Heart right ventricle (tissue), 16 donors: Measurements from ENCODE around the gene ERBB4. TPM values are rescaled to one million over a fixed set of nuclear protein-coding genes. Genes with fewer than 3 reads are reported as not detected.

Experiments used
- ATAC-seq, 8 donors: fragments of 200-7000 bp; cut with Tn5 transposase; one replicate each; pipeline ENCODE4 v1.9.1; 2020; ENCODE audit warnings: mild to moderate bottlenecking in 8 of 8, moderate library complexity in 8 of 8, moderate number of reproducible peaks in 1 of 8
- DNase-seq, 2 donors: peaks; one replicate each; pipeline ENCODE4 v3.0.0-alpha.2; 2020
- H3K27ac ChIP-seq, 10 donors: fragments of 200-600 bp; sonication (generic) in 2 of 10; one replicate each; pipeline versions ENCODE4 v1.5.0 to v1.8.0; 2020 to 2022; ENCODE audit warnings: mild to moderate bottlenecking in 3 of 10
- H3K27me3 ChIP-seq, 7 donors: fragments of 200-600 bp; one replicate each; pipeline ENCODE4 v1.8.0; 2021 to 2022; ENCODE audit warnings: mild to moderate bottlenecking in 2 of 7
- H3K36me3 ChIP-seq, 9 donors: fragments of 200-600 bp; sonication (generic) in 1 of 9; one replicate each; pipeline versions ENCODE4 v1.5.0 to v1.8.0; 2020 to 2022; ENCODE audit warnings: mild to moderate bottlenecking in 2 of 9
- H3K4me1 ChIP-seq, 9 donors: fragments of 200-600 bp; sonication (generic) in 1 of 9; one replicate each; pipeline versions ENCODE4 v1.5.0 to v1.8.0; 2020 to 2022; ENCODE audit warnings: mild to moderate bottlenecking in 4 of 9
- H3K4me3 ChIP-seq, 10 donors: fragments of 200-600 bp; sonication (generic) in 2 of 10; one replicate each; pipeline versions ENCODE4 v1.5.0 to v1.8.0; 2020 to 2022; ENCODE audit warnings: mild to moderate bottlenecking in 7 of 10, moderate library complexity in 2 of 10
- H3K9me3 ChIP-seq, 11 donors: fragments of 200-600 bp in 10 of 11; sonication (generic) in 2 of 11; one replicate each; pipeline versions ENCODE4 v1.5.0 to v1.8.0; 2013 to 2022; ENCODE audit warnings: mild to moderate bottlenecking in 2 of 11, control low read depth in 1 of 11, moderate library complexity in 1 of 11
- WGBS, 2 donors: extraction: QIAGEN DNeasy Blood & Tissue Kit; methylation state at CpG; one replicate each; pipeline ENCODE4 v1.1.7; 2013; ENCODE audit warnings: inconsistent platforms in 1 of 2; 5-methylcytosine and 5-hydroxymethylcytosine counted together
- intact Hi-C, 10 donors: fragments of 100-400 bp; cut with DNase I; formaldehyde crosslinking; loops; one replicate each; pipeline versions ENCODE4 v1.11.1 to v1.14.2; 2022
- polyA plus RNA-seq, 2 donors: library from polyadenylated mRNA; stranded (reverse); fragments of 200-250 nt; gene quantifications; one replicate each; pipeline ENCODE4 v1.2.3, GENCODE V29; 2013
- total RNA-seq, 10 donors: library from RNA; stranded (reverse); fragmentation: NEBNext Ultra II Directional in 3 of 10; extraction: Animal tissue kit (Norgen Biotek cat#: 25700) in 3 of 10; gene quantifications; one replicate each; pipeline versions ENCODE4 v1.2.1 to v1.2.4, GENCODE V29; 2021 to 2023
- TF ChIP-seq, protein P1 (sequence below), 9 donors: fragments of 200-600 bp; sonication (generic) in 2 of 9; IDR thresholded peaks; one replicate each; pipeline versions ENCODE4 v1.5.0 to v1.8.0; 2021 to 2022; ENCODE audit warnings: antibody characterized with exemption in 9 of 9, mild to moderate bottlenecking in 5 of 9, moderate library complexity in 1 of 9
- donor health status: Arrhythmogenic right ventricular cardiomyopathy.
- donor health status: ischemic (EF 13 %, LVEDD 7.1; RV severe dilation, severe dysfunction).
- donor health status: healthy with polysubstance abuse.
- donor health status: DM: no; HTN: yes; CAD: no.
- donor health status: DM: no; HTN: no; CAD: no.
- donor health status: ischemic (EF 25% LVEDD 6.9; RV normal size, moderate dysfunction).
- donor health status: ischemic (EF 25% LVEDD 5.7; RV mildly dilated, moderate dysfunction).
- donor health status: healthy.
- donor health status: DM: yes; HTN: yes; CAD: no.
- donor health status: Ischemic cardiomyopathy.
- donor health status: ischemic (EF 35%, LVEDD 5.7; RV mildly dilated, moderate dysfunction).
- donor health status: nonischemic (EF 11% LVEDD 7.7; RV severe dilation, severe dysfunction).
- donor health status: DM: yes; HTN: yes; CAD: no.
- donor health status: PGD.
- donor health status: ischemic (EF 29% LVEDD 5.4; RV normal size, mild dysfunction).
- donor health status: nonischemic (EF 23%, LVEDD 6.1; RV moderate dilation, normal function).

Gene ERBB4
- total and polyA plus RNA-seq, 12 donors: 1.2 to 24.6 (median 16.1) TPM

DNA sequence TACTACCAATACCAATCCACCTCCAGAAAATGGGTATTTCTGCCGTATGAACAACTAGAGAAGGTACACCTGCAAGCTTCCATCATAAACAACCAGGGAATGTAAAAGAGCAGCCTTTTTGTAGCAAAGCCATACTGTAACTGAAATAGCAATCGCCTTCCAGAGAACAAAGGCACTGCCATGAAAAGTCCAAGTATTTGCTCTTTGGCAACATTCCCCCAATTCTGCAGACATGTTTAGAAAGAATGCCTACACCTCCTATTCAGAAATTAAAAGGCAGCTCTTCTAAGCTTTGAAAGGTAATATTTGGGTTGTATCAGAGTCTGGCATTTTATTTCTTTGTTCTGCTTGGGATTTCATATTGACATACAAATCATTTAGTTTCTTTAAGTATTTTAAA is 487.7 kb downstream of the ERBB4 start:
- DNase-seq (no peak), ATAC-seq (no peak)
- intact Hi-C loops: no loop called here
- H3K9me3 ChIP-seq: peaks cover 0 to 39% (median 7%) of the 10 kb centered on the region in 11 donors
- H3K36me3 ChIP-seq: no peaks in the 10 kb centered on the region
- H3K4me1 ChIP-seq: no peaks in the 10 kb centered on the region
- no peak overlapping the region for H3K4me3 ChIP-seq
- WGBS, 2 donors: 81 to 90% methylated on average over 2 of the region's 2 CpGs
- H3K27ac ChIP-seq: no peak overlapping the region
- TF ChIP-seq, protein P1, sequence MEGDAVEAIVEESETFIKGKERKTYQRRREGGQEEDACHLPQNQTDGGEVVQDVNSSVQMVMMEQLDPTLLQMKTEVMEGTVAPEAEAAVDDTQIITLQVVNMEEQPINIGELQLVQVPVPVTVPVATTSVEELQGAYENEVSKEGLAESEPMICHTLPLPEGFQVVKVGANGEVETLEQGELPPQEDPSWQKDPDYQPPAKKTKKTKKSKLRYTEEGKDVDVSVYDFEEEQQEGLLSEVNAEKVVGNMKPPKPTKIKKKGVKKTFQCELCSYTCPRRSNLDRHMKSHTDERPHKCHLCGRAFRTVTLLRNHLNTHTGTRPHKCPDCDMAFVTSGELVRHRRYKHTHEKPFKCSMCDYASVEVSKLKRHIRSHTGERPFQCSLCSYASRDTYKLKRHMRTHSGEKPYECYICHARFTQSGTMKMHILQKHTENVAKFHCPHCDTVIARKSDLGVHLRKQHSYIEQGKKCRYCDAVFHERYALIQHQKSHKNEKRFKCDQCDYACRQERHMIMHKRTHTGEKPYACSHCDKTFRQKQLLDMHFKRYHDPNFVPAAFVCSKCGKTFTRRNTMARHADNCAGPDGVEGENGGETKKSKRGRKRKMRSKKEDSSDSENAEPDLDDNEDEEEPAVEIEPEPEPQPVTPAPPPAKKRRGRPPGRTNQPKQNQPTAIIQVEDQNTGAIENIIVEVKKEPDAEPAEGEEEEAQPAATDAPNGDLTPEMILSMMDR (IDR thresholded peaks at IDR 0.05): no peak
- no peaks in the 10 kb centered on the region for H3K27me3 ChIP-seq

DNA sequence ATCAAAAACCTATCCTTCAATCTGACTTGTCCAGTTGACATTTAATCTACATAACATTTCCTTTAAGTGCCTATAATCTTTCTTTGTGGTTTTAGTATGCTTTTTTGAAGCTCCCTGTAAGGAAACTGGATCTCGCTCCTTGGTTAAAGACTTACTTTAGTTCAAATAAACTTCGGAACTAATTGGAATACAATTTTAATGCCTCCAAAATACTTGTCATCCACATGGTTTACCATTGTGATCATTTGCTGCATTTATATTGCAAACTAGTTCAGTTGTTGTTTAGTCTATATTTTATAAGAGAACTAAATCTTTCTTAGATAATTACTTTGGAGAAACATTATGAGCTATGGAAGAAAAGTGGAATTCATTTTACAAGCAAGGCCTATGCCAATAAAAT is 496.0 kb downstream of the ERBB4 start:
- intact Hi-C loops: no loop called here
- Histone ChIP-seq H3K9me3 (no peaks in the 10 kb centered on the region), H3K4me1 (no peaks in the 10 kb centered on the region), H3K4me3 (no peak overlapping the region), H3K27ac (no peak overlapping the region), H3K27me3 (no peaks in the 10 kb centered on the region), H3K36me3 (no peaks in the 10 kb centered on the region)
- TF ChIP-seq, protein P1 (IDR thresholded peaks at IDR 0.05): no peak
- 83 to 88% methylated on average over 2 of the region's 2 CpGs for WGBS, 2 donors
- ATAC-seq (no peak), DNase-seq (no peak)

DNA sequence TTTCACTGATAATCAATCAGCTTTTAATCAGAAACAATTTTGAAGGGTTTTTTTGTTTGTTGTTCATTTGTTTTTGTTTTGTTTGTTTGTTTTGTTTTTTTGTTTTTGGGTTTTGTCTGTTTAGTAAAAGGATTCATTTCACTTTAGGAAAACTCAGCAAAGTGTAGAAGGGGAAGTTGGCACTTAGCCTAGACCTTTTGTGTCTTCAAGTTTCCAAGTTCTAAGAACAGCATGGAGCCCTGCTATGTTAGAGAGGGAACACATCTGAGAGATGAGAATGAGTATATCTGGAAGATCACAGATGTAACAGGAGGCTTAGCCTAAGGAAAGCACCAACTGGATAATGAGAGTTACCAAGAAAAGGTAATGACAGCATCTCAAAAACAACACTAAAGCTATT is 501.5 kb downstream of the ERBB4 start:
- TF ChIP-seq, protein P1 (IDR thresholded peaks at IDR 0.05): no peak
- Histone ChIP-seq H3K4me3 (no peak overlapping the region), H3K27ac (no peak overlapping the region), H3K36me3 (no peaks in the 10 kb centered on the region), H3K9me3 (no peaks in the 10 kb centered on the region), H3K4me1 (peaks cover 0 to 3% (median 0%) of the 10 kb centered on the region in 9 donors), H3K27me3 (no peaks in the 10 kb centered on the region)
- intact Hi-C loops: no loop called here
- ATAC-seq: no peak
- no peak for DNase-seq

DNA sequence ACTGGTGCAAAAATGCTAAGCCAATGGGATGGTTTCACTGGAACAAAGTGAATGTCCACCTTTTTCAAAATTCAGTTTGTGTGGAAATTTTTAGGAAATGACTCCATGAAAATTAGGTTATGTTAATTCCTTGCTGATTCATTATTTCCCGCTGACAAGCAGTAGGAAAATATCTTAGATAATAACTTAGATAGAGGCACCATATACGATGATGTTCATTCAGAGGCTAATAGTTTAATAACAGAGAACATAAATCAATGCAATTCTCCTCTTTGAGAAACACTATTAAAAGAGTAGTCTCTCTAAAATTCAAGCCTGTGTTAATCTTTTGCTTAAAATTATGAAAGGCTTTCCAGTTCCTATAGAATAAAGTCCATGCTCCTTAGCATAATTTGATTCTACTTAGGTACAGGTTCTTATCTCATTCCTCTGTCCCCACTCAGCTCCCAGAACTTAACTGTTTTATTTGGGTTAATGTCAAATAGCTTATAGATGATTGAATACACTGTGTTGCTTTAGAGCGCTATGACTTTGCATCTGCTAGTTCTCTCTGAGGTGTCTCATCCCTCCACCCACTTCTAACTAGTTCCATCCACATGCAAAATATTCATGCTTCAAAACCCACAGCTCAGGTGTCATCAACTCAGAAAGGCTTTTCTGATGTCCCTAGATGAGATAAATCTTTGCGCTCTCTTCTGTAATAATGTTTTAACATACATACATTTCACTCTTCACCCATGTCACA is 503.6 kb downstream of the ERBB4 start:
- Histone ChIP-seq H3K36me3 (no peaks in the 10 kb centered on the region), H3K9me3 (no peaks in the 10 kb centered on the region), H3K27ac (no peak overlapping the region), H3K4me3 (no peak overlapping the region), H3K4me1 (peaks cover 0 to 4% (median 0%) of the 10 kb centered on the region in 9 donors), H3K27me3 (no peaks in the 10 kb centered on the region)
- ATAC-seq: no peak
- TF ChIP-seq, protein P1 (IDR thresholded peaks at IDR 0.05): no peak
- WGBS, 2 donors: 87% methylated on average over 4 of the region's 4 CpGs
- intact Hi-C loops: no loop called here
- DNase-seq: no peak
